Upper lobe of right lung (tissue), 1 donor: ENCODE results near the gene GPSM1. TPM values are rescaled to one million over a fixed set of nuclear protein-coding genes. Genes with fewer than 3 reads are reported as not detected.

ENCODE experiments used
- ATAC-seq: fragments of 200-7000 bp; cut with Tn5 transposase; one replicate; pipeline ENCODE4 v1.9.1; 2020; ENCODE audit warnings: mild to moderate bottlenecking, moderate library complexity
- DNase-seq: peaks from one replicate; pipeline ENCODE4 v3.0.0-alpha.2; 2020
- H3K27ac ChIP-seq: fragments of 200-600 bp; one replicate; pipeline ENCODE4 v1.8.0; 2022
- H3K27me3 ChIP-seq: fragments of 200-600 bp; one replicate; pipeline ENCODE4 v1.8.0; 2022; ENCODE audit warnings: mild to moderate bottlenecking
- H3K36me3 ChIP-seq: fragments of 200-600 bp; one replicate; pipeline ENCODE4 v1.8.0; 2022
- H3K4me1 ChIP-seq: fragments of 200-600 bp; one replicate; pipeline ENCODE4 v1.8.0; 2022
- H3K4me3 ChIP-seq: fragments of 200-600 bp; one replicate; pipeline ENCODE4 v1.8.0; 2022; ENCODE audit warnings: mild to moderate bottlenecking
- H3K9me3 ChIP-seq: fragments of 200-600 bp; one replicate; pipeline ENCODE4 v1.8.0; 2022
- intact Hi-C: fragments of 100-400 bp; cut with DNase I; formaldehyde crosslinking; loops from one replicate; pipeline ENCODE4 v1.11.0; 2022
- total RNA-seq: library from RNA; stranded (reverse); fragmentation: NEBNext Ultra II Directional; extraction: Animal tissue kit (Norgen Biotek cat#: 25700); gene quantifications from one replicate; pipeline ENCODE4 v1.2.1, GENCODE V29; 2021
- TF ChIP-seq, protein P1 (sequence below): fragments of 200-600 bp; IDR thresholded peaks from one replicate; pipeline ENCODE4 v1.8.0; 2022; ENCODE audit warnings: antibody characterized with exemption
- donor health status: DM: no; HTN: yes; CAD: no; lungs with severe emphysema.

GPSM1 gene
- total RNA-seq, 1 donor from 2014 or later = 27.3 TPM

DNA sequence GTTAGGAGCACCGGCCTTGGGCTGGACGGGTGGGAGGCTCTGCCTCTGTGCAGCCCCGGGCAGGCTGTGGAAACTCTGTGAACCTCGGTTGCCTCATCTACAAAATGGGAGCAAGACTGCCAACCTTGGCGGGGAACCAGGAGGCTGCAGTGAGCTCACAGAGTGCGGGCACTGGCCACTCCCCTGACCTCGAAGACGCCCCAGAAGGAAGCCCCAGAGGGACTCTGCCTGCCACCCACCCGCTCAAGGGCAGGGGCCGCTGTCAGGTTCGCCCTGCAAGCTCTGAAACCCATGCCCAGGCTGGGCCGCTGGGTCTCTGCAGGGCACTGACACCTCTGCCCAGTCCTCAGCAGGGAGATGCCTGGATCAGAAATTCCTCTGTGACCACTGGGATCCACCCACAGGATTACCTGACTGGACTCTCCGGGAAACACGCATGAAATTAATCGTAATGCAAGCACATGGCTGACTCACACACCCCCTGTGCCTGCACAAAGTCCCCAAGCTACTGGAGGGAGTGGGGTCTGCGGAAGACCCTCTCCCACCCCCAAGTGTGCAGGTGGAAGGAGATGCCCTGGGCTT, 30.8 kb upstream of the GPSM1 start:
- no peaks in the 10 kb centered on the region for H3K4me1 ChIP-seq
- ATAC-seq (no peak), DNase-seq (no peak)
- H3K27ac ChIP-seq = no peak overlapping the region
- H3K27me3 ChIP-seq = no peaks in the 10 kb centered on the region
- intact Hi-C loops = no loop called here
- H3K4me3 ChIP-seq = no peak overlapping the region
- H3K9me3 ChIP-seq = no peaks in the 10 kb centered on the region
- H3K36me3 ChIP-seq = no peaks in the 10 kb centered on the region
- TF ChIP-seq, protein P1, sequence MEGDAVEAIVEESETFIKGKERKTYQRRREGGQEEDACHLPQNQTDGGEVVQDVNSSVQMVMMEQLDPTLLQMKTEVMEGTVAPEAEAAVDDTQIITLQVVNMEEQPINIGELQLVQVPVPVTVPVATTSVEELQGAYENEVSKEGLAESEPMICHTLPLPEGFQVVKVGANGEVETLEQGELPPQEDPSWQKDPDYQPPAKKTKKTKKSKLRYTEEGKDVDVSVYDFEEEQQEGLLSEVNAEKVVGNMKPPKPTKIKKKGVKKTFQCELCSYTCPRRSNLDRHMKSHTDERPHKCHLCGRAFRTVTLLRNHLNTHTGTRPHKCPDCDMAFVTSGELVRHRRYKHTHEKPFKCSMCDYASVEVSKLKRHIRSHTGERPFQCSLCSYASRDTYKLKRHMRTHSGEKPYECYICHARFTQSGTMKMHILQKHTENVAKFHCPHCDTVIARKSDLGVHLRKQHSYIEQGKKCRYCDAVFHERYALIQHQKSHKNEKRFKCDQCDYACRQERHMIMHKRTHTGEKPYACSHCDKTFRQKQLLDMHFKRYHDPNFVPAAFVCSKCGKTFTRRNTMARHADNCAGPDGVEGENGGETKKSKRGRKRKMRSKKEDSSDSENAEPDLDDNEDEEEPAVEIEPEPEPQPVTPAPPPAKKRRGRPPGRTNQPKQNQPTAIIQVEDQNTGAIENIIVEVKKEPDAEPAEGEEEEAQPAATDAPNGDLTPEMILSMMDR = no peak

DNA sequence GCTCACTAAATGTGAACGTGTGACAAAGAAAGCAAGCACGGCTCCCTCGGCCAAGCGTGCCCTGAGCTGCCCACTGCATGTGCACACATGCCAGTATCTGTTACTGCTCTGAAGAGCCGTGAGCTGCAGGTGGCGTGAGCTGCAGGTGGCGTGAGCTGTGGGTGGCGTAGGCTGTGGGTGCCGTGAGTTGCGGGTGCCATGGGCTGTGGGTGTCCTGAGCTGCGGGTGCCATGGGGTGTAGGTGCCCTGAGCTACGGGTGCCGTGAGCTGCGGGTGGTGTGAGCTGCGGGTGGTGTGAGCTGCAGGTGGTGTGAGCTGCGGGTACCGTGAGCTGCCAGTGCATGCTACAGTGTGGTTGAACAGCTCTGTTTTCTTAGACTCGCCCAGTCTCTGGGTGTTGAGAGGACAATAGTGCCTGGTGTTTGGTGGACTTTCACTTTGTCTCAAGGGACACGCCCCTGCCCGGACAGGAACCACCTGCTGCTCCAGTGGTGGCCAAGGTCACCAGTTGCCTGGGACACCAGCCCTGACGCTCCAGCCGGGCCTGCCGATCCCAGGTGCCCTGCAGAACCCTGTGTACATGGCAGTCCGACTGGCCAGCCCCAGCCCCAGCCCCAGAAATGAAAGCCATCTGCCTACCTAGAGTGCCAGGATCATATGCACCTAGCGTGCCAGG, 30.2 kb upstream of the GPSM1 start:
- no peaks in the 10 kb centered on the region for H3K27me3 ChIP-seq
- TF ChIP-seq, protein P1 = no peak
- H3K4me3 ChIP-seq = no peak overlapping the region
- DNase-seq = no peak
- H3K27ac ChIP-seq = no peak overlapping the region
- no peaks in the 10 kb centered on the region for H3K36me3 ChIP-seq
- H3K4me1 ChIP-seq = no peaks in the 10 kb centered on the region
- peak; percentile 9 for ATAC-seq
- intact Hi-C loops = no loop called here
- no peaks in the 10 kb centered on the region for H3K9me3 ChIP-seq

DNA sequence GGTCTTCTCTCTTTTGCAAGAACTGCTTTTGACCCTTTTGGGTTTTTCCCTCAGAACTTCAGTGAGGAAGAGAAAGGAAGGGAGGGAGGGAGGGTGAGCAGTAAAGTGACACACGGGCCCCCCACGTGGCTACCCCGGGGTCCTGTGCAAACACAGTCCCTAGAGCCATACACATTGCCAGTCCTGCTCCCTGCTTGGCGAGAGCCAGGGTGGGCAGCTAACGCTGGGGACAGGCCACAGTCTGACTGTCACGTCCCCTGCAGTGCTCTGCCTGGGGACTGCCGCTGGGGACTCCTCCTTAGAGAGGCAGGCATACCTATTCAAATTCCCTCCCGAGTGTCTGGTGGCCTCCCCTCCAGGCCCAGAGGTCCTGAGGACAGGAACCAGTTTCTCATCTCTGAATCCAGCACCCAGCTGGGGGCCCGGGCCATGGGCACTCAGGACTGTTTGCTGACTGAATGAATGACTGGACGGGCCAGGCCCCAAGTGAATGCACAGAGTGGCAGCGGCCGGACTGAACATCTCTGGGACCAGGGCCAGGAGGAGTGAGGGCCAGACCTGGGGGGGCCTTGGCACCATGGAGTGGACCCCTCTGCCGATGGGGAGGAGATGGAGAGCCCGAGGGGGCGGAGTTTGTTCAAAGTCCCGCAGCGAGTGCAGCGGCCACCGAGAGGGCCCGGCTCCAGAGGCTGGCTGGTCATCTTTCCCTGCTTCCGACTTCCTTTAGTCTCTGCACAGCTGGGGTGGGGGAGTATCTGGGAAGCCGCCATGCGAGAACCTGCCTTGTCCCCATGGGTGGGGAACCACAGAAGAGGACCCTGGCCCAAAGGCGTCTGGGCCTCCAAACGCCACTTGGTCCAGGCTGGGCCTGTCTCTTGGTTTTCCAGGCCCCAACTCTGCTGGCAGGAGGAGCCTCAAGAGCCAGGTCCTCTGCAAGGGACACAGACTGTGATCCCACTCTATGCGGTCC, 29.3 kb upstream of the GPSM1 start:
- no peaks in the 10 kb centered on the region for H3K36me3 ChIP-seq
- H3K27me3 ChIP-seq = no peaks in the 10 kb centered on the region
- H3K27ac ChIP-seq = no peak overlapping the region
- intact Hi-C loops = no loop called here
- DNase-seq (no peak), ATAC-seq (no peak)
- no peaks in the 10 kb centered on the region for H3K4me1 ChIP-seq
- H3K9me3 ChIP-seq = no peaks in the 10 kb centered on the region
- TF ChIP-seq, protein P1 = no peak
- H3K4me3 ChIP-seq = no peak overlapping the region

DNA sequence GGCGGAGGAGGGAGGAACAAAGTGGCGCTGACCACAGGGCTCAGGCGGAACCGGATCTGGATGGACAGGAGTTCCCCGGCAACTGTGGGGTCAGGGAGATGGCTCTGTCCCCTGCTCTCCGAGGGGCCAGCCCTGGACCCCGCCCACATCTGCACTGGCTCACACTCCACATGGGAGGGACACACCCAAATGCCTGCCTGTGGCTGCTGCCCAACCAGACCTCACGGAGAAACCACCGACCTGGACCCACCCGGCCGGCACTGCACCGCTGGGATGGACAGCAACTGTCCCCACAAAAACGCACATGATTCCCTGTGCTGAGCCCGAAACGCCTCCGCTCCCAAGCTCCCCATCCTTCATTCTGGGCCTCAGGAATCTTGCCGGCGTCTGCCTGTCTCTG, 28.2 kb upstream of the GPSM1 start:
- TF ChIP-seq, protein P1 = no peak
- ATAC-seq (no peak), DNase-seq (no peak)
- Histone ChIP-seq H3K4me3 (no peak overlapping the region), H3K27me3 (no peaks in the 10 kb centered on the region), H3K9me3 (no peaks in the 10 kb centered on the region), H3K36me3 (no peaks in the 10 kb centered on the region), H3K27ac (no peak overlapping the region), H3K4me1 (no peaks in the 10 kb centered on the region)
- intact Hi-C loops = no loop called here

DNA sequence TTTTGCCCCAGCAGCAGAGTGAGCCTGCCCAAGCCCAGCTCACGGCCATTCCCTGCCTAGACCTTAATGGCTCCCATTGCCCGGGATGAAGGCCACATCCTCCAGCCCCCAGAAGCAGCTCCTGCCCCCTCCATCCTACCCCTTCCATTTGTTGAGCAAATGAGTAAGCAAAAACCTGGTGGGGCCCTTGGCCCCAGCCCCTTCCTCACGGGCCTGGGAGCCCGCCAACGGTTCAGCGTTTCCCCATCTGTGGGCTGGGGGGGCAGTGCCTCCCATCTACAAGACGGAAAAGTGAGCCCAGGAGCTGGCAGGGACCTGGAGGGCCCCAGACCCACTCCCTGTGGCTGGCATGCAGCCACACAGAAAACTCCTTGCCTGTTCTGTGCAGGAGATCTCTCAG, 27.8 kb upstream of the GPSM1 start:
- DNase-seq (no peak), ATAC-seq (no peak)
- no peaks in the 10 kb centered on the region for H3K4me1 ChIP-seq
- no peaks in the 10 kb centered on the region for H3K27me3 ChIP-seq
- no peaks in the 10 kb centered on the region for H3K9me3 ChIP-seq
- no peak overlapping the region for H3K4me3 ChIP-seq
- no peak overlapping the region for H3K27ac ChIP-seq
- H3K36me3 ChIP-seq = no peaks in the 10 kb centered on the region
- intact Hi-C loops = no loop called here
- TF ChIP-seq, protein P1 = no peak
